SK-N-DZ (cell line): Measurements from ENCODE around the gene NEURL1B.
A peak's percentile ranks its signal among the peaks of the same experiment; 100 is the strongest.

Source experiments
- DNase-seq: peaks from one replicate; pipeline ENCODE4 v3.0.0-alpha.2; 2015; ENCODE audit warnings: low spot score

The NEURL1B gene

DNA sequence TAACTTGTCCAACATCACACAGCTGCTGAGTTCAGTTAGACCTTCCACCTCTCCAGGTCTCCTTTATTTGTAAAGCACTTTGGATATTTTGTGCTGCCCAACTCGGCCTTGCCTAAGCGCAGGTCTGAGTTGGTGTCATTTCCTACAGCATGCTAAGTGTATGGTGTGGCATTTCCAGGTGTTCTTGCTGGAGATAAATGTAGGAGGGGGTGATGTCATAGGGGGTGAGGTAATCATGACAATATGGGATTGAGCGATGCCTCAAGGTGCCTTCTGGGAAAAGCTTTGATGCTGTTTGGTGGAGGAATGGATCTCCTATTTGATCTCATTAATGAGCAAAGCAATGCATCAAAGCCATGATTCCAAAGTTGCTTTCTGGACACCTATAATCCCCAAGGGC is 32.3 kb upstream of the NEURL1B start:
- DNase-seq: no peak

DNA sequence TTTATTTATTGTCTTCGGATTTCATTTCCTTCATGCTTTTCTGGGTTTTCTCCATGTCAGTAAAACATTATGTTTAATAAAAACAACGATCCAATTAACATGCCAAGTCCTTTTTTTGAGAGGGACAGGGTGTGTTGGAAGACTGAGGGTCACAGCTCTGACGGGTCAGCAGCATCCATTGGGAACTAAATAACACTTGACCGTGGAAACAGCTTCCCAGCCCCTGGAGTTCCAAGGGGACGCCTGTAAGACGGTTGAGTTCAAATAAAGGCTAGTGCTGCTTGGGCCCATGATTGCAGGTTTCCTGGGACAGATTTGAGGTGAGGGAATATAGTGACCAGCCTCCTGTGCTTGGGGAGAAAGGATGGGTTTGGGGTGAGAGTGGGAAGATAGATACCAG is 30.4 kb upstream of the NEURL1B start:
- no peak for DNase-seq

DNA sequence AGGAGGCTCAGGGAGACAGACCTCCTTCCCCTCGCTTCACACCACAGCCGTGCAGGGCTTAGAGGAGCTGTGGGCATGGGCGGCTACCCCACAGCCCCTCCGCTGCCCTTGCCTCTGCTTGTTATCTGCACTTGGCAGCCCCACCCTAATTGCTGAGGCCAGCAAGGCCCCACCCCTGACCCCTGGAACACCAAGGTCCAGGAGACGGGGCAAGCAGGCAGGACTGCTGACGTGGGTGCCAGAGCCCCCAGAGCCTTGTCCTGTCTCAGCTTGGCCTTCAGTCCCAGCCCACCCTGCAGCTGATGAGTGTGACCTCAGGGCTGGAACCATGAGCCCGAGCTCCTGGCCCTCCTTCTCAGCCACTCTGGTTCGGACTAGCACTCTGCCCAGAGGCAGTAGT is 29.1 kb upstream of the NEURL1B start:
- no peak for DNase-seq

DNA sequence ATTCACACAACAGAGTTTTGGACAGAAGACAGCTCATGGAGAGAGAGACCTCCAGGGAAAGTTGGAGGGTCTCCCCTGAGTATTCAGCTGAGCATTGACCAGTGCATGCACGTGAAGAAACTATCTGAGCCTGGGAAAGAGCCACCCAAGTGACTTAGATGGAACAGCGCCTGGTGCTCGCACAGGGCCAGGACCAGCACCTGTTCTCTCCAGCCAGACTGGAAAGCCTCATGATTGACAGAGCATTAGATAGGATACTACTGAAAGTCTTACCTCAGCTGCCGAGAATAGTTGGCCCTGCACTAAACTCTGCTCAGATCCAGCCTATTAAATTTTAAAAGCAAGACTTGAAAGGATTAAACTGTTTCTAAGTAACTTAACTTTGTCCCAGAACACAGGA is 28.3 kb upstream of the NEURL1B start:
- no peak for DNase-seq

DNA sequence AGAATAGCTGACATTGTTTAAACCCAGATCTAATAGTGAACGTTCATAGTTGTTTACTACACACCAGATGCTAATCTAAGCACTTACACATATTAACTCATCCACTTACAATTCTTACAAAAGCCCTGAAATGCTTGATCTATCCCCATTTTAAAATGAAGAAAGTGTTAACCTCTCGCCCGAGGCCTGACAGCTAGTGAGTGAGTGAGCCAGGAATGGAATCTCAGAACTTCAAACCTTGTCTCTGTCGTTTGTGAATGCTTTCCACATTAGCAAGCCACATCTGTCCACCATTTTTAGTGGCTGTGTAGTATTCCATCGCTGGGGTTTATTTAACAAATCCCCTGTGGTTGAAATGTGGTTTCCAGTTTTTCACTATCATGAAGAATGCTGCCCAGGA is 24.9 kb upstream of the NEURL1B start:
- no peak for DNase-seq

DNA sequence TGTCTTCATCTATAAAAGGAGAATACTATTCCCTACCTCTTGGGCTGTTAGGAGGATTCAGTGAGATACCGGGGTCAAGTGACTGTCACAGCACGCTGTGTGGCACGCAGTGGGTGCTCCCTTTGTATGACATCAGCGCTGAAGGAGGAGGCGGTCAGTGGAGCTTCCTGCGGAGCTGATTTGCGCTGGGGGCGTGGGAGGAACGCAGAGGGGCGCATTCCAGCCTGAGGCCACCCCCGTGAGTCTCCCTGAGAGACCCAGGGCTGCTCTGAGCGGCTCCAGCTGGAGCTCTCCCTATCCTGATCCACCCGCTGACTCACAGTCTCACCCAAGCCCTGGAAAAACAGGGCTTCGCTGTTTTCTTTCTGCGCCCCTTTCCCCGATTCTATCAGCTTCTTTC is 24.3 kb upstream of the NEURL1B start:
- DNase-seq: no peak

DNA sequence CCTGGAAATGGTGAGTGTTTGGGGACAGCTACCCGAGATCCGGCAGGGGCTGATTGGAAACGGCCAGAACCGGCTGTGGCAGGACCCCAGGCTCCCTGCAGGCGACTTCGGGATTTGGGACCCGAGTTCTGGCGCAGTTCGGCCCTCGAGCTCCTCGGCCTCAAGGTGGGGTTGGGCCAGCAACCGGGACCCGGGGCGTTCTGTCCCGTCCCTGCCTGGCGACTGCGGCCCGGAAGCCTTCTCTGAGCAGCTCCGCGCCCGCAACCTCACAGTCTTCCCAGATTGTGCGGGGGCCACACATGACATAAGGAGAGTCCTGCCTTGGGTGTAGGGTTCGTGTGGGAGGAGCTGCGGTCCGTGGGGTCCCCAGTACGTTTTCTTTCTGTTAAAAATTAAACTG is 23.2 kb upstream of the NEURL1B start:
- DNase-seq: no peak

DNA sequence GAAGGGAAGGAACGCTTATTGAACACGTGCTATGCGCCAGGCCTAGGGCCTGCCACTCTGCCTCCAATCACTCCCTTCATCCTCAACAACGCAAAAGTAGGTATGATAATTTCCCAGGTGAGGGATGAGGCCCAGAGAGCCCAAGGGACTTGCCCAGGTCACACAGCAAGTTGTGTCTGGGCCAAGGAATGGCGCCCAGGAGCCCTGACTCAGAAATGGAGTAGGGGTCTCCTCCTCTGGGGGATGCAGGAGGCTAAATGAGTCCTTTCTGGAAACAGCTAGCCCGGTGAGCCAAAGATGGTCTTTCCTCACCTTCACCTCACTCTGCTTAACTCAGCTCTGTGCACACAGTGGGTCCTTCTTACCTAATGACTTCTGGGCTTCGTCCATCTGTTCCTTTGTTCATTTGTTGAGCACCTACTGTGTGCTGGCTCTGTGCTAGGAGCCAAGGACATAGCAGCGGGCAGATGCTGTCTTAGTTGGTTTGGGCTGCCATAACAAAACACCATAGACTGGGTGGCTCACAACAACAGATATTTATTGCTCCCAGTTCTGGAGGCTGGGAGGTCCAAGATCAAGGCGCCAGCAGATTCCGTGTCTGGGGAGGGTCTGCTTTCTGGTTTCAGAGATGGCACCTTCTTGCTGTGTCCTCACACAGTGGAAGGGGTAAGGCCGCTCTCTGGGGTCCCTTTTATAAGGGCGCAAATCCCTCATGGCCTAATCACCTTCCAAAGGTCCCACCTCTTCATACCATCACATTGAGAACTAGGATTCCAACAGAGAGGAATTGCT is 22.3 kb upstream of the NEURL1B start:
- DNase-seq: no peak

DNA sequence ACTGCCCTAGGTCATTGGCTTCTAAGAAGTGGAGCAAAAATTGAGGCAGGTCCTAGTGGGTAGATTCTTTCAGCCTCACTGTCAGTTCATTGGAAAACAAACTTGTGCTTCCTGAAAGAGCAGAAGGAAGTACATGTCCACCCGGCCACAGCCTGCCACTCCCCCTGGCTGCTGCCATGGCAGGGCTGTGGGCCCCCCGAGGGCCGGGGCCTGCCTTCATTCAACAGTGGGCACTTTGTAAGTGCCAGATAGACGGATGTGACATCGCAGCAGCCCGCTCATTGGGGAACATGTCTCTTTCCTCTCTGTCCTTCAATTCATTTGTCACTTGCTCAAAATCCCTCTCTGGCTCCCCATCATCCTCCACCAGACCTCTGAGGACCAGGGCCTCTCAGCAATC is 20.6 kb upstream of the NEURL1B start:
- DNase-seq: no peak

DNA sequence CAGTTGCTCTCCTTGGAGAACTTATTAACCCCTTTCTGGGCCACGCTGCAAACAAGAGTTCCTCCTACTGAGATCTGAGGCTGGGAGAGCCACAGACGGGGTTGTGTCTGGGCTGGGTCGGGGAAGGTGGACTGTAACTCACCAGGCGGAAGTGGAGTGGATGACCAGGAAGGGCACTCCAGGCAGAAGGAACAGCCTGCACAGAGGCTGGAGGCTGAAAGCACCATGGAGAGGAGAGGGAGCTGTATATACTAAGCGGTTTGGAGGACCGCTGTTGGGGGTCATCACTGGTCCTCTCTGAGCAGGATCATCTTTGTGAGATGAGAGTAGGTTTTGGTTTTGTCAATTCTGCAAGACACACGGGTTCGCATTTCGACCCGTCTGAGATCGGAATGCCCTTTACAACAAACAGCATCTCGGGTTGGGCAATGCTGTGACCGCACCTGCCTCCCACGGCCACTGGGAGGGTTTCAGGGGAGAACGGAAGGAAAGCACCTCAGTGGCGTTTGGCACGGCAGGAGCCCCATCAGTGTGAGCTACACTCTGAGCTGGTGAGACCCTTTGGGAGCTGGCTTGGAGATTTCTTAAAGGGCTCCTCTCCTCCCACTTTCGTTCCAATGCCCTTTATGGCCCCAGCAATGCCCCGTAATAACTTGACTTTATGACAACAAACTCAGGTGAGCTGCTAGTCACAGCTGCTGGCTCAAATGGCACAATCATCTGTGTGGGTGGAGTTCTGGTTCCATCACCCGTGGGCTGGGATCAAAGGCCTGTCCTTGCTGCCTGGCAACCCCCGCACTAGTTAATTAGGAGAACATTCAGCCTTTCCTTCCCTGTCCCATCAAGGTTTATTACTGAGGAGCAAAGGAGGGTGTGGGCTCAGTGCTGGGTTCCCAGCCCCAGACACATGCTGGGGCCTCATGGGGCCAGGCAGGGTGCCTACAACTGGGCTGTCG is 18.7 kb upstream of the NEURL1B start:
- no peak for DNase-seq

DNA sequence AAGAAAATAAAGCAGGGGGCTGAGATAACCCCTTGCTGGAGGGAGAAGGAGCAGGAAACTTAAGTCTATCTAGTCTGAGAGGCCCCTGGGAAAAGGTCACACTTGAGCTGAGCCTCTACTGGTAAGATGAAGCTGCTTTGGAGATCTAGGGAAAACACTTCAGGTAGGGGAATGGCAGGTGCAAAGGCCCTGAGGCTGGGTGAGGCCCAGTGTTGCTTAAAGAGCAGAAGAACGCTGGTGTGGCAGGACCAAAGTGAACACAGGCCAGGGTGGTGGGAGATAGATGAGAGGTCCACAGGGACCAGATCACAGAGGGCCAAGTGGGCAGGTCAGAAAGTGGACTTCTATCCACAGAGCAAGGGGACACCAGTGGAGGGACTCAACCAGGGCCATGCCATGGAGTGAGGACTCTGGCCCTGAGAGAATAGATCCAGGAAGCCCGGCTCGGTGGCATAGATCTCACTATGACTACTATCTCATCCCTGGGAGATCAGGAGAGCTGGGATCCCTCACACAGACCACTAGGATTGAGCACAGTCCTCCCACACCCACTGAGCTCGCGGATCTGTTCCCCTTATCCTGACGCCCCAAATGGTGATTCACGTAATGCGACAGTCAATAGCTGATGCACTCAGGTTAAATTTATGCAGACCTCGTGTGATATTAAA is 17.6 kb upstream of the NEURL1B start:
- no peak for DNase-seq

DNA sequence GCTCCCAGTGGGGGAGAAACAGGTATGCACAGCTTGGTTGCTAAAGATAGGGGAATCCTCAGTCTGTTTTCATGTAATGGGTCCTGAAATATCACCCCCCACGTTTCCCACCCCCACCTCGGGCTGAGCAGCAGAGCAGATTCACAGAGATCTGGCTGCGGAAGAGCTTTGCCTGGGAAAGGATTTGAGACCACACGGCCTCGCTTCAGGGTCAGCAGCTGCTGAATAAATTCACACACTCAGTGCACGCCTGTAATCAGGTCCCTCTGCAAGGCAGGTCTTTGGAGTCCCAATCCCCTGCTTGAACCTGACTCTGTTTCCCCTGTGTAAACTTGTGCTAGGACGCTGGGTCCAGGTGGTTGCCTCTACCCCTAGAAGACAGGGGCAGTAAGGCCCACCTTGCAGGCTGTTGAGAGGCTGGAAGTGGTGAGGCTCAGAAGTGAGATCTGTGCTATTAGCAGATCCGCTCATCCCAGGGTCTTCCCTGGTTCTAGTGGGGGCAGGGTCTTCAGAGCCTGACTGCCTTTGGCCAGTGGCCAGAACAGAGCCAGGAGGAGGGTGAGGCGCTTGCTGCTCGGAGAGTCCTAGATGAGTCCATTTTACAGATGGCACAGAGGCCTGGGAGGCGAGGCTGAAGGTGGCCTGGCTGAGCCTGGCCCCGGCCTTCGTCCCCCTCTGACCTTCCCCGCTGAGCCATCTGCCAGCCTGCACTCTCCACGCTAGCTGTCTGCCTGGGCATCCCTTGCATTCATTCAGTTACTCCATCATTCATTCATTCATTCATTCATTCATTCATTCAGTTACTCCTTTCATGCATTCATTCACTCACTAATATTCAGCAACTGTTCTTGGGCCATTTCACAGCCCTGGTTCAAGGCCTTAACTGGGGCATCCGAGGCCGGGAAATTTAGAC is 16.7 kb upstream of the NEURL1B start:
- DNase-seq: no peak

DNA sequence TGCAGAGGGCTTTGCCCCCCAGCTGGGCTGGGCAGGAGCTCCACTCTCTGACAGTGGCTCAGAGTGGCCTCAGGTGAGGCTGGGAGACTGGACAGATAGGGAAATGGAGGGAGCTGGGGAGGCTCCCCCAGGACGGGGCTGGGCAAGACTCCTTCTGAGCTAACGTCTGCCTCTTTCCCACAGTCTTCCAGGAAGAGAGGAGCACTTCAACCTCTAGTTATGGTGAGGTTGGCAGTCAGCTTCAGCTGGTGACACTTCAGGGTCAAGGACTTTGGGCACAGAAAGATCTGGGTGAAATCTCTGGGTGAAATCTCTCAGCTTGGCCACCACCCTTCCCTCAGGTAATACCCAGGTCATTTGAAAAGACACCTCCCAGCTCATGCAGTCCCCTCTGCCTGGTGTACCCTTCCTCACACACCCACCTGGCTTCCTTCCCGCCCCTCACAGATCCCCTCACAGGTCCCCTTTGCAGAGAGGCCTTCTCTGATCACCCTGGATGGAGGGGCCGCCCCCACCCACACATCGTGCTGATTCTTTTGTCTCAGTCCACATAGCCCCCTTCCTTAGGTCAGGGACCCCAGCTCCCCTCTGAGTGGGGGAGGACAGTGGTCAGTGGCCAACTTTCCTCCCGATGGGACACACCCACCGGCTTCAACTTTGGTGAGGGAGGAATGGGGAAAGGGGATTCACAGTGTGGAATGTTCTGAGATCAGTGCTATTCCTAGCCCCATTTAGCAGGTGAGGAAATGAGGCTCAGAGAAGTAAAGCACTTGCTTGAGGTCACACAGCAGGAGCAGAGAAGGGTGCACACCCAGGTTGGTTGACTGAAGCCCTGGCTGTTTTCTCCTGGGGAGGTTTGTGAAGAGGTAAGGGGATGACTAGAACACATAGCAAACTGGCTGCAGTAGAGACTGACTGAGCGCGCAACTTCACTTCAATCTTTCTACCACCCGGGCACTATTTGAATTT is 15.8 kb upstream of the NEURL1B start:
- DNase-seq: no peak

DNA sequence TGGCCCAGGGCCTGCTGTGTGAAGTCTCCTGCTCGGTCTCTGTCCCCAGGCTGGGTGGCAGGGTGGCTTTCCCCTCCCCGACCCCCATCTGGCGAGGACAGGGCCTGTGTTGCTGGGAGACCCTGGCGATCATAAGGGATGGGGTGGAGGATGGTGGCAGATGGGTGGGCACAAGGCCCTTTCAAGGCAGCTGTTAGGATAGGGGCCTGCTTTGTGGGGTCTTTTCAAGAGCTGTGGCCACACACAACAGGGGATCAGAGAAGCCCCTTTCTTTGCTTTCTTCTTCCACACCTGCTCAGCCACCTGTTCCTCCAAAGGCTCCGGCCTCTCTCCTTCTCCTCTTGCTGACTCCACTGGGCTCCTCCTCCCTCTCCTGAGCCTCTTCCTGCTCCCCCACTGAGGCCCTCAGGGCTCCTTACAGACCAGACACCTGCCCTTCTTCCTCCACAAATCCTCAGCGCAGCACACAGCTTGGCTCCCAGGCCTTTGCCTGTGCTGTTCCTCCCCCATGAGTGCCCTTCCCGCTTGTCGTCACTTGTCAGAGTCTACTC is 15.0 kb upstream of the NEURL1B start:
- DNase-seq: no peak

DNA sequence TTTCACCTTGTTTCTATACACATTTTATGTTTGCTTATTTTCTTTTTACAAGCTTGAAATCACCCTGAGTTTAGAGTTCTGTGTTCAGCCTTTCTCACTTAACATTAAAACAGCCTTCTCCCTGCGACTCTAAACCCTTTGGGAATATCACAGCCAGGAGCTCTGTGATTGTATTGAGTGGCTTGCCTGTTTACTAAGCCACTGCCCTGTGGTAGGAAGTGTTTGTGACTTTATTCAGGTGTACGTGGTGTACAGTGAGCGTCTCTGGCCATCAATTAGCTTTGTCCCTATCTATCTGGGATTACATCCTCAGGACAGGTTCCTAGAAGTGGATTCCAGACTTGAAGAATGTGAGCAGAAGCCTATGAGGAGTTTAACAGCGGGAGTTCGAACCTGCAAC is 11.0 kb upstream of the NEURL1B start:
- no peak for DNase-seq

DNA sequence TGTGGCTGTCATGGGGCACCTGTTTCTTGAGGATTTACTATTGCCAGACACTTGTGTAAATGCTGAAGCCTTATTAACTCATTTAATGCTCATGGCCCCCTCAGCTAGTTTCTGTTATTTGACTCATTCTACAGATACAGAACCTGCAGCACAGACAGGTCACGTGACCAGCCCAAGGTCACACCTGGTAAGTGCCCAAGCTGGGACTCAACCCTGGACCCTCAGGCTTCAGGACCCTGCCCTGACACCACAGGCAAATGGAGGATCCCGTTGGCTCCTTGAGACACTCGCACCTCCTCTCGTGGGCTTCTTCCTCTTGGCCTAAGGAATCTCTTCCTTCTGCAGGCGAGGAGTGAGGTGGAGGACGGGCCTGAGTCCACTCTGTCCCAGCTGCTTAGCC is 10.6 kb upstream of the NEURL1B start:
- no peak for DNase-seq

DNA sequence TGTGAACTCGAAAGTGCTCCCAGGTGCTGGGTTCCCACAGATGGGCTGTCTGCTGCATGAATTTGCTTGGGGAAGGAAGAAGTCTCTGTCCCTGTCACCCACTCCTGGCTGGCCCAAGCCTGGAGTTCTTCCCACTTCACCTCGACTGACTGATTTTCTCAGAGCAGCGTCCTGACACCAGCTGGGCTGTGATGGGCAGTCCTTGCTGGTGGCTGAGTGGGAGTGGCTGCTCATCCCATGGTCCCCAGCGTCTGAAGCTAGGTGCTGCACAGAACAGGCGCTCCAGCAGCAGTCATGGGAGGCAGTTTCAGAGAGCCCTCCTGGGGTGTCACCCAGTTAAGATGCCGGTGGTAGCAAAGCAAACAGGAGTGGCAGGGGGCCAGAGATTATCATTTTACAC is 10.1 kb upstream of the NEURL1B start:
- peak; percentile 40 for DNase-seq

DNA sequence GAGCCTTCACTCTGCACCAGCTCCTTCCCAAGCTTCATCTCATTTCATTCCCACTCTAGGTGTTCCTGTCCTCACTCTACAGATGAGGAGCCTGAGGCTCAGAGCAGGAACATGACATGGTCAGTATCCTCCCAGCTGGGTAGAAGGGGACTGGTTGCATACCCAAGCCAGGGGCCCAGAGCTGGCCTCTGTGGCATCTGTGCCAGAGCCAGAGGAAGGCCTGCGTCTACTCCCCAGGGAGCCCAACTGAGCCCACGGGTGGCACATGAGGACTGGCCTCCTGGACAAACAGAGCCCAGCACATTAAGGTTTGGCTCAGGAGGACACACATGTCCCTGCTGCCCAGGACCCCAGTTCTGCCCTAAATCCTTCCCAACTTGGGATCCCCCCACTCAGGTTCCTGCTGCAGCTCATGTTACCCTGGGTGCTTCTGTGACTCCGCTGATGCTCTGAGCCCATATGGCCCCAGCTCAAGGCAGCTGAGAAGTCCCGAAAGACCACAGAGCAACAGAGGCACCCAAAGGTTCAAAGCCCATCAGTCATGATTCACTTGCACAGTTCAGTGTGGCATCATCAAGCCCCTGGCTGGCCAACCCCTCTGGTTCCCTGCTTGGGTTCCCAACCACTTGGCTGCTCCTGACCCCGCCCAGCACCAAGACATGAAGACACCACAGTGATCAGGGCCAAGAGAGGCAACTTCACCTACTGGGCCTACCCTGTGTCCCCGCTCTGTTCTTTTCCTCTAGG is 8.5 kb upstream of the NEURL1B start:
- DNase-seq: no peak

DNA sequence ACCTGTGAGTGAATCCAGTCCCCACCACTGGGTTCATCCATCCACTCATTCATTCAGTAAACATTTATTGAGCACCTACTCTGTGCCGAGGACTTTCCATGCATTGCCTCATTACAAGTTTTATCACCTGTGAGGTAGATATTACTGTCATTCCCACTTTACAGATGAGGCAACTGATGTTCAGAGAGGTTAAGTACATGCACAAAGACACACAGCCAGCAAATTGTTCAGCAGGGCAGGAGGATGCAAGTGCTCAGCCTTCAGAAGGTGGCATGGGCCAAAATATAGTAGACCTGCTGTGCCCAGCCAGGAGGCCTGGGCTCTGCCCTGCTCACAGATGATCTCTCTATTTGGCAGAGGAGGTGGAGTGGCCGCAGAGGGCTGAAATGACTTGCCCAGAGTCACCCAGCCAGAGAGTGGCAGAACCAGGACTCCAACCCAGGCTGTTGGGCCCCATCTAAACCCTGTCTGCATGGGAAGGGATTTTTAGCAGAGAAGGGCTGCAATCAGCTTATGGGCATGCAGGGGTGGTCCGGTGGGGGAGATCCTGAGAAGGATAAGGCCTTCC is 7.6 kb upstream of the NEURL1B start:
- no peak for DNase-seq
